GM23248 (cell line): ENCODE data around the gene MACF1. TPM values are rescaled to one million over a fixed set of nuclear protein-coding genes. Genes with fewer than 3 reads are reported as not detected.
A peak's percentile ranks its signal among the peaks of the same experiment; 100 is the strongest.

Experiments
- DNase-seq: peaks from one replicate; pipeline ENCODE4 v3.0.0-alpha.2; 2015
- H2AFZ ChIP-seq: fragments of 200-600 bp; sonication (generic); 2 replicates; pipeline ENCODE4 v1.6.1; 2016; ENCODE audit warnings: antibody characterized with exemption
- H3F3A ChIP-seq: fragments of 200-600 bp; sonication (generic); 2 replicates; pipeline ENCODE4 v1.6.1; 2016; ENCODE audit warnings: mild to moderate bottlenecking, antibody characterized with exemption, mixed run types; ENCODE audit not compliant: insufficient read depth
- H3K27ac ChIP-seq: fragments of 200-600 bp; sonication (generic); 2 replicates; pipeline ENCODE4 v1.5.1; 2016; ENCODE audit warnings: mild to moderate bottlenecking
- H3K27me3 ChIP-seq: fragments of 200-600 bp; sonication (generic); replicated peaks from 2 replicates; pipeline ENCODE4 v1.6.1; 2016; ENCODE audit warnings: mild to moderate bottlenecking; ENCODE audit not compliant: insufficient read depth
- H3K36me3 ChIP-seq: fragments of 200-600 bp; sonication (generic); 2 replicates; pipeline ENCODE4 v1.6.1; 2016; ENCODE audit warnings: low read depth, mild to moderate bottlenecking
- H3K4me1 ChIP-seq: fragments of 200-600 bp; sonication (generic); 2 replicates; pipeline ENCODE4 v1.6.1; 2016; ENCODE audit warnings: mild to moderate bottlenecking; ENCODE audit not compliant: insufficient read depth
- H3K4me2 ChIP-seq: fragments of 200-600 bp; sonication (generic); one replicate; pipeline ENCODE4 v1.6.1; 2016; ENCODE audit warnings: mild to moderate bottlenecking; ENCODE audit not compliant: unreplicated experiment
- H3K4me3 ChIP-seq: fragments of 200-600 bp; sonication (generic); 2 replicates; pipeline ENCODE4 v1.5.1; 2016; ENCODE audit warnings: mild to moderate bottlenecking
- H3K79me2 ChIP-seq: fragments of 200-600 bp; sonication (generic); 2 replicates; pipeline ENCODE4 v1.6.1; 2016; ENCODE audit warnings: mild to moderate bottlenecking; ENCODE audit not compliant: insufficient read depth
- H3K9ac ChIP-seq: fragments of 200-600 bp; sonication (generic); 2 replicates; pipeline ENCODE4 v1.6.1; 2016; ENCODE audit warnings: mild to moderate bottlenecking
- H3K9me2 ChIP-seq: fragments of 200-600 bp; sonication (generic); 2 replicates; pipeline ENCODE4 v1.6.1; 2016; ENCODE audit warnings: mixed run types, mild to moderate bottlenecking, moderate library complexity; ENCODE audit not compliant: insufficient read depth
- H3K9me3 ChIP-seq: fragments of 200-600 bp; sonication (generic); one replicate; pipeline ENCODE4 v1.6.1; 2017; ENCODE audit warnings: low read depth
- H4K20me1 ChIP-seq: fragments of 200-600 bp; sonication (generic); 2 replicates; pipeline ENCODE4 v1.6.0; 2016; ENCODE audit not compliant: insufficient read depth
- EZH2 ChIP-seq: fragments of 200-600 bp; sonication (generic); IDR thresholded peaks from 2 replicates; pipeline ENCODE4 v1.6.1; 2018; ENCODE audit warnings: antibody characterized with exemption, mild to moderate bottlenecking; ENCODE audit not compliant: insufficient read depth, poor library complexity, severe bottlenecking
- EZH2phosphoT487 ChIP-seq: fragments of 200-600 bp; sonication (generic); IDR thresholded peaks from 2 replicates; pipeline ENCODE4 v1.6.1; 2018; ENCODE audit warnings: antibody characterized with exemption, moderate library complexity, mild to moderate bottlenecking, low read depth; ENCODE audit not compliant: insufficient read depth
- WGBS, 2 experiments: methylation state at CpG; one replicate each; pipeline ENCODE4 v1.1.6; 2015 to 2017; ENCODE audit warnings: low lambda C conversion rate in 2 of 2, low coverage in 1 of 2; ENCODE audit errors: missing lambda C conversion rate in 2 of 2; 5-methylcytosine and 5-hydroxymethylcytosine counted together
- in situ Hi-C: fragments of 300-500 bp; cut with MboI; formaldehyde crosslinking; loops from 2 replicates; pipeline ENCODE4 v1.15.0; 2020
- polyA plus RNA-seq: library from polyadenylated mRNA; unstranded; fragments of >200 nt; fragmentation: Nextera tagmentation; extraction: Ambion mirVana; gene quantifications from 2 replicates; pipeline ENCODE4 v1.2.1, GENCODE V29; 2016
- total RNA-seq: library from RNA; depleted of rRNA; stranded (reverse); fragments of >200 nt; shearing (Covaris generic); gene quantifications from 2 replicates; pipeline ENCODE4 v1.2.3, GENCODE V29; 2014

MACF1 gene
- total and polyA plus RNA-seq, 2 experiments from 2014 or later, result 55.1 to 177 TPM

GRCh38 chr1:39452540-39452939 is 248.0 kb downstream of the MACF1 start:
- Histone ChIP-seq H3K4me1 (peaks cover 4% of the 10 kb centered on the region; the same call in 1 of the 2 replicates), H3K9me2 (no peaks in the 10 kb centered on the region), H3K4me3 (no peak overlapping the region), H4K20me1 (no peaks in the 10 kb centered on the region), H3K9ac (no peak overlapping the region), H3K36me3 (peaks cover 87% of the 10 kb centered on the region), H3K79me2 (peaks cover 14% of the 10 kb centered on the region; the same call in 1 of the 2 replicates), H3K4me2 (no peak overlapping the region), H3K9me3 (no peaks in the 10 kb centered on the region), H3K27me3 (no peaks in the 10 kb centered on the region), H2AFZ (no peak overlapping the region), H3F3A (peaks cover 43% of the 10 kb centered on the region), H3K27ac (no peak overlapping the region)
- DNase-seq, result no peak
- TF ChIP-seq EZH2phosphoT487 (no peak), EZH2 (no peak)
- in situ Hi-C loops, result no loop called here
- 84 to 87% methylated on average over 5 of the region's 5 CpGs for WGBS, 2 experiments

- H3F3A ChIP-seq, result peaks cover 35% of the 10 kb centered on the region
- H3K36me3 ChIP-seq, result peaks cover 86% of the 10 kb centered on the region
- TF ChIP-seq EZH2phosphoT487 (no peak), EZH2 (no peak)
- no peaks in the 10 kb centered on the region for H4K20me1 ChIP-seq
- in situ Hi-C loops, result no loop called here
- no peak overlapping the region for H2AFZ ChIP-seq
- H3K9ac ChIP-seq, result no peak overlapping the region
- peaks cover 4% of the 10 kb centered on the region; the same call in 1 of the 2 replicates for H3K4me1 ChIP-seq
- peaks cover 18% of the 10 kb centered on the region for H3K79me2 ChIP-seq
- no peaks in the 10 kb centered on the region for H3K9me3 ChIP-seq
- H3K27ac ChIP-seq, result peak overlapping the region; percentile 26; the same call in 1 of the 2 replicates
- H3K4me2 ChIP-seq, result no peak overlapping the region
- no peaks in the 10 kb centered on the region for H3K9me2 ChIP-seq
- no peaks in the 10 kb centered on the region for H3K27me3 ChIP-seq
- 71 to 73% methylated on average over 8 of the region's 8 CpGs for WGBS, 2 experiments
- H3K4me3 ChIP-seq, result no peak overlapping the region
- peak; percentile 72 for DNase-seq
These were observed 249.1 kb downstream of the MACF1 start for GRCh38 chr1:39453603-39454002.

- H3K36me3 ChIP-seq, result peaks cover 96% of the 10 kb centered on the region
- peaks cover 30% of the 10 kb centered on the region for H3F3A ChIP-seq
- no peaks in the 10 kb centered on the region for H3K9me3 ChIP-seq
- no peak for DNase-seq
- no peaks in the 10 kb centered on the region for H4K20me1 ChIP-seq
- no peak overlapping the region for H3K27ac ChIP-seq
- H3K9ac ChIP-seq, result no peak overlapping the region
- in situ Hi-C loops, result no loop called here
- H3K4me3 ChIP-seq, result no peak overlapping the region
- no peak for TF ChIP-seq EZH2phosphoT487
- TF ChIP-seq EZH2, result no peak
- H3K4me1 ChIP-seq, result no peaks in the 10 kb centered on the region
- H3K79me2 ChIP-seq, result peaks cover 14% of the 10 kb centered on the region
- no peak overlapping the region for H3K4me2 ChIP-seq
- H3K9me2 ChIP-seq, result no peaks in the 10 kb centered on the region
- H2AFZ ChIP-seq, result no peak overlapping the region
- no peaks in the 10 kb centered on the region for H3K27me3 ChIP-seq
- WGBS, 2 experiments, result 68 to 81% methylated on average over 4 of the region's 4 CpGs
These were observed 254.5 kb downstream of the MACF1 start for GRCh38 chr1:39458991-39459390.

GRCh38 chr1:39462074-39462473 is 257.6 kb downstream of the MACF1 start:
- in situ Hi-C loops, result no loop called here
- no peak overlapping the region for H3K4me3 ChIP-seq
- no peak overlapping the region for H2AFZ ChIP-seq
- no peaks in the 10 kb centered on the region for H3K9me2 ChIP-seq
- no peak overlapping the region for H3K9ac ChIP-seq
- no peak overlapping the region for H3K27ac ChIP-seq
- peaks cover 9% of the 10 kb centered on the region; the same call in 1 of the 2 replicates for H3K79me2 ChIP-seq
- no peak overlapping the region for H3K4me2 ChIP-seq
- H3K36me3 ChIP-seq, result peaks cover 87% of the 10 kb centered on the region
- 16 to 20% methylated on average over 1 of the region's 1 CpG for WGBS, 2 experiments
- peak; percentile 58 for DNase-seq
- no peak for TF ChIP-seq EZH2phosphoT487
- no peak for TF ChIP-seq EZH2
- peaks cover 30% of the 10 kb centered on the region for H3F3A ChIP-seq
- no peaks in the 10 kb centered on the region for H3K27me3 ChIP-seq
- H3K4me1 ChIP-seq, result peaks cover 8% of the 10 kb centered on the region
- no peaks in the 10 kb centered on the region for H4K20me1 ChIP-seq
- H3K9me3 ChIP-seq, result no peaks in the 10 kb centered on the region
